MM.1S (cell line): ENCODE measurements around the gene CPVL.

ENCODE experiments used
- DNase-seq: peaks from one replicate; pipeline ENCODE4 v3.0.0-alpha.2; 2015
- H2AFZ ChIP-seq: fragments of 300-600 bp; sonication (generic); 2 replicates; pipeline ENCODE4 v1.6.0; 2016; ENCODE audit warnings: antibody characterized with exemption, low read length
- H3F3A ChIP-seq: fragments of 300-600 bp; sonication (generic); 2 replicates; pipeline ENCODE4 v1.6.1; 2016; ENCODE audit warnings: mild to moderate bottlenecking, antibody characterized with exemption, low read length, moderate library complexity, mixed read lengths; ENCODE audit not compliant: insufficient read depth
- H3K27ac ChIP-seq: fragments of 300-600 bp; sonication (generic); 2 replicates; pipeline ENCODE4 v1.5.1; 2016; ENCODE audit warnings: mild to moderate bottlenecking, low read length
- H3K27me3 ChIP-seq: fragments of 300-600 bp; sonication (generic); replicated peaks from 2 replicates; pipeline ENCODE4 v1.6.0; 2016; ENCODE audit warnings: low read length; ENCODE audit not compliant: insufficient read depth
- H3K36me3 ChIP-seq: fragments of 300-600 bp; sonication (generic); replicated peaks from 2 replicates; pipeline ENCODE4 v1.6.1; 2016; ENCODE audit warnings: mild to moderate bottlenecking, low read length, mixed read lengths; ENCODE audit not compliant: insufficient read depth
- H3K4me1 ChIP-seq: fragments of 300-600 bp; sonication (generic); 2 replicates; pipeline ENCODE4 v1.6.1; 2016; ENCODE audit warnings: low read length, mixed read lengths
- H3K4me2 ChIP-seq: fragments of 300-600 bp; sonication (generic); 2 replicates; pipeline ENCODE4 v1.6.0; 2016; ENCODE audit warnings: low read depth, low read length
- H3K4me3 ChIP-seq: fragments of 300-600 bp; sonication (generic); 2 replicates; pipeline ENCODE4 v1.5.1; 2016; ENCODE audit warnings: low read length, mixed read lengths
- H3K79me2 ChIP-seq: fragments of 300-600 bp; sonication (generic); 2 replicates; pipeline ENCODE4 v1.6.1; 2016; ENCODE audit warnings: mixed run types, low read length, mixed read lengths
- H3K9ac ChIP-seq: fragments of 300-600 bp; sonication (generic); 2 replicates; pipeline ENCODE4 v1.6.1; 2016; ENCODE audit warnings: low read length, mixed read lengths
- H3K9me2 ChIP-seq: fragments of 300-600 bp; sonication (generic); replicated peaks from 2 replicates; pipeline ENCODE4 v1.6.1; 2016; ENCODE audit warnings: mild to moderate bottlenecking, low read length, mixed read lengths; ENCODE audit not compliant: insufficient read depth
- H3K9me3 ChIP-seq: fragments of 300-600 bp; sonication (generic); replicated peaks from 2 replicates; pipeline ENCODE4 v1.6.1; 2016; ENCODE audit warnings: mild to moderate bottlenecking, low read length, mixed read lengths; ENCODE audit not compliant: insufficient read depth
- H4K20me1 ChIP-seq: fragments of 300-600 bp; sonication (generic); 2 replicates; pipeline ENCODE4 v1.6.1; 2016; ENCODE audit warnings: mild to moderate bottlenecking, low read length, moderate library complexity, mixed read lengths; ENCODE audit not compliant: insufficient read depth
- CTCF ChIP-seq: fragments of 300-600 bp; sonication (generic); IDR thresholded peaks from 2 replicates; pipeline ENCODE4 v1.5.1; 2016; ENCODE audit warnings: antibody characterized with exemption, low read length, mixed read lengths
- EZH2 ChIP-seq: fragments of 300-600 bp; sonication (generic); optimal IDR thresholded peaks from 2 replicates; pipeline ENCODE3; 2017; ENCODE audit warnings: low read depth, mild to moderate bottlenecking, antibody characterized with exemption, low read length, mixed read lengths
- EZH2phosphoT487 ChIP-seq: fragments of 300-600 bp; sonication (generic); IDR thresholded peaks from 2 replicates; pipeline ENCODE4 v1.6.1; 2018; ENCODE audit warnings: antibody characterized with exemption, low read length

Gene CPVL

GRCh38 chr7:29146057-29146706 lies at the start of gene CPVL:
TSS of gene CPVL (minus strand) at chr7:29146537. CDS start at chr7:29121061, 25,476 bp downstream.
- Histone ChIP-seq H3K36me3 (no peaks in the 10 kb centered on the region), H3K79me2 (no peaks in the 10 kb centered on the region), H3K4me1 (peaks cover 3% of the 10 kb centered on the region; the same call in 1 of the 2 replicates), H2AFZ (peak within 1 kb of the TSS; percentile 12; the same call in 1 of the 2 replicates), H3K9ac (no peak within 1 kb of the TSS), H3K4me3 (peak within 1 kb of the TSS; percentile 47), H3K9me3 (no peaks in the 10 kb centered on the region), H3K27ac (no peak within 1 kb of the TSS), H4K20me1 (no peaks in the 10 kb centered on the region), H3K9me2 (no peaks in the 10 kb centered on the region), H3K27me3 (no peaks in the 10 kb centered on the region), H3F3A (no peaks in the 10 kb centered on the region), H3K4me2 (peak within 1 kb of the TSS; percentile 61)
- no peak for TF ChIP-seq EZH2phosphoT487
- DNase-seq = no peak

GRCh38 chr7:29194594-29195427 lies 48.5 kb upstream of the CPVL start, which contains the start of gene CHN2:
TSS of gene CHN2 (plus strand) at chr7:29194775.
- no peaks in the 10 kb centered on the region for H3K9me3 ChIP-seq
- H4K20me1 ChIP-seq = no peaks in the 10 kb centered on the region
- no peaks in the 10 kb centered on the region for H3K9me2 ChIP-seq
- H3K4me3 ChIP-seq = peak within 1 kb of the TSS; percentile 86
- no peaks in the 10 kb centered on the region for H3K36me3 ChIP-seq
- no peaks in the 10 kb centered on the region for H3K27me3 ChIP-seq
- peak within 1 kb of the TSS; percentile 48; the same call in 1 of the 2 replicates for H3K9ac ChIP-seq
- peak within 1 kb of the TSS; percentile 83 for H2AFZ ChIP-seq
- TF ChIP-seq CTCF = no peak
- TF ChIP-seq EZH2 = no peak
- no peak for TF ChIP-seq EZH2phosphoT487
- H3K4me2 ChIP-seq = peak within 1 kb of the TSS; percentile 76
- peak; percentile 76 for DNase-seq
- peaks cover 16% of the 10 kb centered on the region for H3K4me1 ChIP-seq
- H3K27ac ChIP-seq = peak within 1 kb of the TSS; percentile 61; the same call in 1 of the 2 replicates
- H3K79me2 ChIP-seq = no peaks in the 10 kb centered on the region
- peaks cover 19% of the 10 kb centered on the region for H3F3A ChIP-seq

- peak overlapping the region; percentile 76; the same call in 1 of the 2 replicates for H3K4me2 ChIP-seq
- no peaks in the 10 kb centered on the region for H4K20me1 ChIP-seq
- no peaks in the 10 kb centered on the region for H3K79me2 ChIP-seq
- no peaks in the 10 kb centered on the region for H3K9me2 ChIP-seq
- H3K27me3 ChIP-seq = no peaks in the 10 kb centered on the region
- no peak overlapping the region for H3K9ac ChIP-seq
- H3K9me3 ChIP-seq = no peaks in the 10 kb centered on the region
- peak overlapping the region; percentile 86 for H3K4me3 ChIP-seq
- H2AFZ ChIP-seq = peak overlapping the region; percentile 83
- peaks cover 19% of the 10 kb centered on the region for H3F3A ChIP-seq
- H3K36me3 ChIP-seq = no peaks in the 10 kb centered on the region
- H3K27ac ChIP-seq = no peak overlapping the region
- peaks cover 16% of the 10 kb centered on the region for H3K4me1 ChIP-seq
- DNase-seq = no peak
- TF ChIP-seq EZH2phosphoT487 (no peak), EZH2 (no peak), CTCF (no peak)
These were observed 47.9 kb upstream of the CPVL start for GRCh38 chr7:29194206-29194593.
